ENCODE data around the gene BCL7B. TPM values are rescaled to one million over a fixed set of nuclear protein-coding genes. Genes with fewer than 3 reads are reported as not detected.

The BCL7B gene
- total and polyA plus RNA-seq, 4 donors, result 8.2 to 42.5 (median 26.4) TPM

Small RNAs within 50 kb of the gene (small RNA-seq; reads per million reads assigned to genes)
- gene RNU6-1198P (ENCODE audit: low replicate concordance), result not detected

Other genes with a start within 250 kb of the BCL7B start
- gene NSUN5, start 248.9 kb downstream of the BCL7B start, total RNA-seq, result 10 to 100 TPM; 13.2 to 19.3 TPM
- 10 to 100 TPM; 28.8 to 33.6 TPM for gene NSUN5, start 248.9 kb downstream of the BCL7B start, polyA plus RNA-seq (ENCODE audit: insufficient read length in 2 of 2)
- gene TRIM50, start 229.6 kb downstream of the BCL7B start, total RNA-seq, result under 1 TPM in 1 of 2 donors, not detected in 1; 0.22 TPM
- under 1 TPM; 0.16 to 0.92 TPM for gene TRIM50, start 229.6 kb downstream of the BCL7B start, polyA plus RNA-seq (ENCODE audit: insufficient read length in 2 of 2)
- under 1 TPM in 1 of 2 donors, not detected in 1; 0.11 TPM for gene FKBP6, start 229.5 kb downstream of the BCL7B start, total RNA-seq
- gene FKBP6, start 229.5 kb downstream of the BCL7B start, polyA plus RNA-seq (ENCODE audit: insufficient read length in 2 of 2), result under 1 TPM; 0.17 to 0.39 TPM
- 1 to 10 TPM; 2.8 to 4.9 TPM for gene FZD9, start 123.9 kb downstream of the BCL7B start, total RNA-seq
- gene FZD9, start 123.9 kb downstream of the BCL7B start, polyA plus RNA-seq (ENCODE audit: insufficient read length in 2 of 2), result 1 to 10 TPM; 5.4 to 5.8 TPM
- gene BAZ1B, start 35.4 kb downstream of the BCL7B start, total RNA-seq, result 10 to 100 TPM; 49.6 to 63.9 TPM
- gene BAZ1B, start 35.4 kb downstream of the BCL7B start, polyA plus RNA-seq (ENCODE audit: insufficient read length in 2 of 2), result 10 to 100 TPM; 42.8 to 50.6 TPM
- gene TBL2, start 20.9 kb upstream of the BCL7B start, total RNA-seq, result 10 to 100 TPM; 45.2 to 50.3 TPM
- 10 to 100 TPM; 32.3 to 36.8 TPM for gene TBL2, start 20.9 kb upstream of the BCL7B start, polyA plus RNA-seq (ENCODE audit: insufficient read length in 2 of 2)
- gene MLXIPL, start 66.8 kb upstream of the BCL7B start, total RNA-seq, result 1 to 10 TPM in 1 of 2 donors, under 1 TPM in 1; 0.55 to 1.5 TPM
- gene MLXIPL, start 66.8 kb upstream of the BCL7B start, polyA plus RNA-seq (ENCODE audit: insufficient read length in 2 of 2), result 1 to 10 TPM; 2.9 to 4.4 TPM
- gene VPS37D, start 110.1 kb upstream of the BCL7B start, total RNA-seq, result 10 to 100 TPM in 1 of 2 donors, 1 to 10 TPM in 1; 8.9 to 13.6 TPM
- gene VPS37D, start 110.1 kb upstream of the BCL7B start, polyA plus RNA-seq (ENCODE audit: insufficient read length in 2 of 2), result 10 to 100 TPM; 28.3 to 29.2 TPM
- gene DNAJC30, start 125.8 kb upstream of the BCL7B start, total RNA-seq, result 1 to 10 TPM; 3.5 to 6.6 TPM
- 10 to 100 TPM; 13.2 to 13.5 TPM for gene DNAJC30, start 125.8 kb upstream of the BCL7B start, polyA plus RNA-seq (ENCODE audit: insufficient read length in 2 of 2)
- gene BUD23, start 125.9 kb upstream of the BCL7B start, total RNA-seq, result 10 to 100 TPM; 24.6 to 37.5 TPM
- 100 to 1,000 TPM in 1 of 2 donors, 10 to 100 TPM in 1; 74.1 to 107 TPM for gene BUD23, start 125.9 kb upstream of the BCL7B start, polyA plus RNA-seq (ENCODE audit: insufficient read length in 2 of 2)
- gene STX1A, start 162.0 kb upstream of the BCL7B start, total RNA-seq, result 10 to 100 TPM; 15.6 to 25.8 TPM
- gene STX1A, start 162.0 kb upstream of the BCL7B start, polyA plus RNA-seq (ENCODE audit: insufficient read length in 2 of 2), result 10 to 100 TPM; 57.4 to 65.9 TPM
- 10 to 100 TPM in 1 of 2 donors, 1 to 10 TPM in 1; 9.9 to 22.3 TPM for gene ABHD11, start 181.1 kb upstream of the BCL7B start, total RNA-seq
- 10 to 100 TPM; 15.1 to 16.4 TPM for gene ABHD11, start 181.1 kb upstream of the BCL7B start, polyA plus RNA-seq (ENCODE audit: insufficient read length in 2 of 2)
- gene CLDN3, start 212.6 kb upstream of the BCL7B start, total RNA-seq, result 1 to 10 TPM in 1 of 2 donors, not detected in 1; 3.9 TPM
- gene CLDN3, start 212.6 kb upstream of the BCL7B start, polyA plus RNA-seq (ENCODE audit: insufficient read length in 2 of 2), result under 1 TPM; 0.67 to 0.81 TPM